SK-N-SH treated with all-trans-retinoic acid at 6 μM for 48 hours (cell line): ENCODE results near the gene SLC35F3.

Experiments
- GLIS3 ChIP-seq: fragments of 250-450 bp; sonication (Bioruptor Pico); IDR thresholded peaks from 2 replicates; pipeline ENCODE4 v1.5.0; 2020; ENCODE audit warnings: mild to moderate bottlenecking, moderate library complexity
- TCF4 ChIP-seq: fragments of 250-450 bp; sonication (Bioruptor Pico); IDR thresholded peaks from 2 replicates; pipeline ENCODE4 v1.8.0; 2021; ENCODE audit warnings: mild to moderate bottlenecking, moderate library complexity, borderline replicate concordance
- ZC3H10 ChIP-seq: fragments of 250-450 bp; sonication (Bioruptor Pico); IDR thresholded peaks from 2 replicates; pipeline ENCODE4 v1.5.1; 2021; ENCODE audit warnings: mild to moderate bottlenecking, moderate library complexity

The SLC35F3 gene

DNA sequence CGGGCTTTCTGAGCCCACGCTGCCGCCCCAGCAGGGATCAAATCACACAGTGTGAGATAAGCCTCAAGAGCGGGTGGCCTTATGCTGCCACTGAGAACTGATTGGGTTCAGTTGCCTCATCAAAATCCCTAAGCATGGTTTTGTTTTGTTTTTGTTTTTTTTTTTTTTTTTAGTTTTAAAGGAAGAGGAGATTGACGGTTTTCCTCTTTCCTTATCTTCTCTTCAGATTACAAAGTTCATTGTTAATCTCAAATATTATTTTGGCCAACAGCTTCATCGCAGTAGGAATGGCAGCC, 469.4 kb downstream of the SLC35F3 start (continued):
- no peak for TF ChIP-seq GLIS3
- TF ChIP-seq ZC3H10 (CRISPR knock-in tag): no peak
- no peak for TF ChIP-seq TCF4 (CRISPR knock-in tag)
- TF ChIP-seq, all 23 proteins: peak for 0
